Heart left ventricle (tissue), 16 donors: Measurements from ENCODE around the gene TMEM184B. TPM values are rescaled to one million over a fixed set of nuclear protein-coding genes. Genes with fewer than 3 reads are reported as not detected.
A peak's percentile ranks its signal among the peaks of the same experiment; 100 is the strongest.

Experiments
- ATAC-seq, 4 donors: fragments of 200-7000 bp; cut with Tn5 transposase; one replicate each; pipeline ENCODE4 v1.9.1; 2020 to 2022; ENCODE audit warnings: moderate library complexity in 4 of 4, mild to moderate bottlenecking in 3 of 4, moderate number of reproducible peaks in 1 of 4
- DNase-seq, 5 donors: peaks; one replicate each; pipeline ENCODE4 v3.0.0-alpha.2; 2020
- H3K27ac ChIP-seq, 12 donors: fragments of 200-600 bp; sonication (generic) in 4 of 12; one replicate each; pipeline versions ENCODE4 v1.5.0 to v1.8.0; 2016 to 2022; ENCODE audit warnings: mild to moderate bottlenecking in 2 of 12
- H3K27me3 ChIP-seq, 9 donors: fragments of 200-600 bp; sonication (generic) in 2 of 9; one replicate each; pipeline versions ENCODE4 v1.5.1 to v1.8.0; 2016 to 2022; ENCODE audit warnings: mild to moderate bottlenecking in 3 of 9
- H3K36me3 ChIP-seq, 9 donors: fragments of 200-600 bp; sonication (generic) in 2 of 9; one replicate each; pipeline versions ENCODE4 v1.5.0 to v1.8.0; 2018 to 2022; ENCODE audit warnings: mild to moderate bottlenecking in 2 of 9
- H3K4me1 ChIP-seq, 12 donors: fragments of 200-600 bp; sonication (generic) in 4 of 12; one replicate each; pipeline versions ENCODE4 v1.5.0 to v1.8.0; 2016 to 2022; ENCODE audit warnings: mild to moderate bottlenecking in 3 of 12
- H3K4me3 ChIP-seq, 12 donors: fragments of 200-600 bp; sonication (generic) in 4 of 12; one replicate each; pipeline versions ENCODE4 v1.5.0 to v1.8.0; 2017 to 2022; ENCODE audit warnings: mild to moderate bottlenecking in 9 of 12, moderate library complexity in 4 of 12
- H3K9me3 ChIP-seq, 12 donors: fragments of 200-600 bp; sonication (generic) in 4 of 12; one replicate each; pipeline versions ENCODE4 v1.5.0 to v1.8.0; 2016 to 2022; ENCODE audit warnings: mild to moderate bottlenecking in 1 of 12
- CTCF ChIP-seq, 12 donors: fragments of 200-600 bp; sonication (generic) in 4 of 12; IDR thresholded peaks; one replicate each; pipeline versions ENCODE4 v1.5.0 to v1.8.0; 2018 to 2022; ENCODE audit warnings: antibody characterized with exemption in 12 of 12, mild to moderate bottlenecking in 5 of 12
- POLR2A ChIP-seq, 2 donors: fragments of 450-650 bp; IDR thresholded peaks; one replicate each; pipeline ENCODE4 v1.6.1; 2017; ENCODE audit warnings: antibody characterized with exemption in 2 of 2, mild to moderate bottlenecking in 2 of 2, moderate library complexity in 2 of 2
- WGBS, 4 donors: extraction: QIAGEN DNeasy Blood & Tissue Kit in 2 of 4; methylation state at CpG; one replicate each; pipeline versions ENCODE4 v1.1.5 to v1.1.7; 2013 to 2018; 5-methylcytosine and 5-hydroxymethylcytosine counted together
- intact Hi-C, 10 donors: fragments of 100-400 bp; cut with DNase I; formaldehyde crosslinking; loops; one replicate each; pipeline versions ENCODE4 v1.11.1 to v1.14.2; 2022
- polyA plus RNA-seq, 2 donors: library from polyadenylated mRNA; stranded (reverse); fragments of 200-250 nt; gene quantifications; one replicate each; pipeline ENCODE4 v1.2.3, GENCODE V29; 2013
- total RNA-seq, 9 donors: library from RNA; depleted of rRNA in 2 of 9; stranded (reverse); fragments of >200 nt in 2 of 9; fragmentation: NEBNext Ultra II Directional in 3 of 9; extraction: Animal tissue kit (Norgen Biotek cat#: 25700) in 3 of 9; gene quantifications; one replicate each; pipeline versions ENCODE4 v1.1.0 to v1.2.4, GENCODE V29; 2016 to 2023
- donor health status: ischemic (EF 13 %, LVEDD 7.1; RV severe dilation, severe dysfunction).
- donor health status: healthy with polysubstance abuse.
- donor health status: DM: no; HTN: yes; CAD: no.
- donor health status: DM: no; HTN: no; CAD: no.
- donor health status: ischemic (EF 25% LVEDD 6.9; RV normal size, moderate dysfunction).
- donor health status: ischemic (EF 25% LVEDD 5.7; RV mildly dilated, moderate dysfunction).
- donor health status: healthy.
- donor health status: DM: yes; HTN: yes; CAD: no.
- donor health status: ischemic (EF 35%, LVEDD 5.7; RV mildly dilated, moderate dysfunction).
- donor health status: nonischemic (EF 11% LVEDD 7.7; RV severe dilation, severe dysfunction).
- donor health status: DM: yes; HTN: yes; CAD: no.
- donor health status: PGD.
- donor health status: ischemic (EF 29% LVEDD 5.4; RV normal size, mild dysfunction).
- donor health status: nonischemic (EF 23%, LVEDD 6.1; RV moderate dilation, normal function).

The TMEM184B gene
- total and polyA plus RNA-seq, 11 donors: 19.5 to 103 (median 47.0) TPM

GRCh38 chr22:38271101-38271500, 1.7 kb downstream of the TMEM184B start:
- Histone ChIP-seq H3K4me1 (peaks cover 10 to 71% (median 59%) of the 10 kb centered on the region in 12 donors), H3K4me3 (peak overlapping the region in 9 of 12 donors; percentile 14 to 100 (median 94)), H3K27ac (peak overlapping the region; percentile 26 to 99 (median 96)), H3K9me3 (no peaks in the 10 kb centered on the region), H3K36me3 (peaks cover 0 to 4% (median 0%) of the 10 kb centered on the region in 9 donors), H3K27me3 (no peaks in the 10 kb centered on the region)
- no peak for TF ChIP-seq POLR2A (IDR thresholded peaks at IDR 0.05)
- TF ChIP-seq CTCF (IDR thresholded peaks at IDR 0.05): no peak
- ATAC-seq: no peak
- WGBS, 4 donors: 66 to 80% (median 74%) methylated on average over 7 of the region's 7 CpGs
- no peak for DNase-seq
- intact Hi-C loops: loop anchor here in 9 of 10 donors (5.0 kb wide), 4 partner anchors 36 to 69 kb away; partner anchors contain the start of genes CSNK1E (in 3 of the 9) and MAFF (in 1 of the 9)

- peaks cover 14 to 79% (median 65%) of the 10 kb centered on the region in 12 donors for H3K4me1 ChIP-seq
- WGBS, 4 donors: 54 to 66% (median 59%) methylated on average over 11 to 13 of the region's 13 CpGs
Measured at GRCh38 chr22:38270091-38270992, 2.5 kb downstream of the TMEM184B start.

GRCh38 chr22:38269466-38269865, 3.3 kb downstream of the TMEM184B start:
- H3K36me3 ChIP-seq: peaks cover 0 to 4% (median 0%) of the 10 kb centered on the region in 9 donors
- intact Hi-C loops: loop anchor here in 3 of 10 donors (5.0 to 10.0 kb wide), 3 partner anchors 67 to 85 kb away; partner anchors contain the start of gene MAFF (in 1 of the 3)
- H3K4me1 ChIP-seq: peaks cover 14 to 83% (median 71%) of the 10 kb centered on the region in 12 donors
- TF ChIP-seq CTCF (IDR thresholded peaks at IDR 0.05): no peak
- no peak for TF ChIP-seq POLR2A (IDR thresholded peaks at IDR 0.05)
- H3K27me3 ChIP-seq: no peaks in the 10 kb centered on the region
- no peak for ATAC-seq
- no peak overlapping the region for H3K4me3 ChIP-seq
- WGBS, 4 donors: 91 to 94% (median 94%) methylated on average over 7 of the region's 7 CpGs
- no peak for DNase-seq
- H3K9me3 ChIP-seq: no peaks in the 10 kb centered on the region
- H3K27ac ChIP-seq: peak overlapping the region in 9 of 12 donors; percentile 30 to 99 (median 98)

More at GRCh38 chr22:38270091-38270992, 2.5 kb downstream of the TMEM184B start:
- peak in 1 of 4 donors; percentile 18 for ATAC-seq
- Histone ChIP-seq H3K9me3 (no peaks in the 10 kb centered on the region), H3K4me3 (peak overlapping the region in 9 of 12 donors; percentile 14 to 100 (median 94)), H3K27me3 (no peaks in the 10 kb centered on the region), H3K36me3 (peaks cover 0 to 4% (median 0%) of the 10 kb centered on the region in 9 donors), H3K27ac (peak overlapping the region; percentile 26 to 99 (median 96))
- DNase-seq: no peak
- TF ChIP-seq POLR2A (IDR thresholded peaks at IDR 0.05): no peak
- no peak for TF ChIP-seq CTCF (IDR thresholded peaks at IDR 0.05)
- intact Hi-C loops: loop anchor here in 9 of 10 donors (5.0 kb wide), 4 partner anchors 37 to 68 kb away; partner anchors contain the start of genes CSNK1E (in 3 of the 9) and MAFF (in 1 of the 9)
